Inflammatory macrophage treated with lipopolysaccharide for 1 hour (primary cell): ENCODE measurements around the gene ADORA2A.

Experiments used
- DNase-seq, 2 donors: peaks; one replicate each; pipeline ENCODE4 v3.0.0-alpha.2; 2020 to 2022

ADORA2A gene

DNA sequence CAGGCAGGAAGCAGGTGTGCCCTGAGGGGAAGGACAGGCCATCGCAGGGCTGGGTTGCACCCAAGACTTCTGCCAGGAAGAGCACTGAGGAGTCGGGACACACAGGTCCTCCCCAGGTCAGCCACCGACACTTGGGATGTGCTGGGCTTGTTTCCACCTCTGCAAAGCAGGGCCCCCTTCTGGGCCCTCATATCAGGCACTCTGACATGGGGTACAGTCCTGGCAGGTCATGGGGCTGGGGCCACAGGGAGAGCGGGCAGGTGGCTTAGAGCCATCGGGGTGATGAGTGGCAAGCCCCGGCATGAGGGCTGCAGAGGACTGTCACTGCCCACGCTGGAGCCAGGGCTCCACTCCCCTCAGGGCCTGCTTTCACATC, 7.9 kb upstream of the ADORA2A start:
- DNase-seq, result no peak

DNA sequence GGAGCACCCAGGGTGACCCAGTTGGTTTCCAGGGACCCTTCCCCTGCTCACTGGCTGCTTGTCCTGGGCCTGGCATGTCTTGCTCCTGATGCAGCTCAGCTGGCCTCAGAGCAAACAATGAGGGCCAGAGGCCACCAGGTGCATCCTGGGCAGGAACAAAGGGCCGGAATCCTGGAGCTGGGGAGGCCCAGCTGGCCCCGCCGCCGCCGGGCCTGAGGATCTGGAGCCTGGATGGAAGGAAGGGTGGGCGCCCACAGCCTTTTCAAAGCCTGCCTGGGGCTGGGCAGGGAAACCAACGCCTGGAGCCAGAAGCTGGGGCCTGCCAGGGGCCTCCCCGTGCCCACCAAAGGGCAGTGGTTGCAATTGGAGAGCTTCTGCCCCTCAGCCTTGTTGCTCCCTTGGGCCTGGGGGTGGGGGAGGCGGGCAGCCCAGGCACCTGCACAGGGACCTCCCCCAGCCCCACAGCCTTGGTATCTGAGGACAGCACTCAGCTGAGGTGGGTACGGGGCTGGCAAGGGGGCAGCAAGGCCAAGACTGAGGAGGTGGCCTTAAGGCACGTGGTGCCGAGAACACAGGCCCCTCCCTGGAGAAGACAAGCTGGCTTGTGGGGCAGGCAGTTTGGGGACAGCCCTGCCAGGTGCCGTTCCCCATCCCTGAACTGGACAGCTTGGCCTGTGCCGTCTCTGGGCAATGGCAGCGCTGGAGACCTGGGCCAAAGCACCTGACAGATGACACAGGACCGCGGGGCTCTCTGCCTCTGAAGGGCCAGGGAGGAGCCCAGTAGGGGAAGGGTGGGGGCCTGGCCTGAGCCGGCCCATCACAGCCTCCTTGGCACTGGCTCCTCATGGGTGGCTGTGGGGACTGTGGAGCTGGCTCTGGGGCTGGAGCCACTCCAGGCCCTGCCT, 7.1 kb upstream of the ADORA2A start:
- DNase-seq, result no peak

DNA sequence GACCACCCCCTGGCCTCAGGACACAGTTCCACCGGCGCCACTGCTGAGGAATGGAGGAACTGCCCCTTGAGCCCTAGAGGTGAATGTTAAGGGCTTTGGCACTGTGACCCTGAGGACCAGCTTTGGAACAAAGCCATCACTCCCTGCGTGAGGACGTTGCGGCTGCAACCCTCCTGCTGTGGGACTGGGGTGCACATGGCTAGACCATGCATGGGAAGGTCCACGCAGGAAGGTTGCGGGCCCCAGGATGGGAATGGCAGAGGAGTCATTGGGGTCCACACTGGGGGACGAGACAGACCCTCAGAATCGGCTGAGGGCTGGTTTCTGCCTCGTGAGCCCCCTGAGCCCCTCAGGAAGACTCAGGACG, 6.4 kb upstream of the ADORA2A start:
- DNase-seq, result no peak

DNA sequence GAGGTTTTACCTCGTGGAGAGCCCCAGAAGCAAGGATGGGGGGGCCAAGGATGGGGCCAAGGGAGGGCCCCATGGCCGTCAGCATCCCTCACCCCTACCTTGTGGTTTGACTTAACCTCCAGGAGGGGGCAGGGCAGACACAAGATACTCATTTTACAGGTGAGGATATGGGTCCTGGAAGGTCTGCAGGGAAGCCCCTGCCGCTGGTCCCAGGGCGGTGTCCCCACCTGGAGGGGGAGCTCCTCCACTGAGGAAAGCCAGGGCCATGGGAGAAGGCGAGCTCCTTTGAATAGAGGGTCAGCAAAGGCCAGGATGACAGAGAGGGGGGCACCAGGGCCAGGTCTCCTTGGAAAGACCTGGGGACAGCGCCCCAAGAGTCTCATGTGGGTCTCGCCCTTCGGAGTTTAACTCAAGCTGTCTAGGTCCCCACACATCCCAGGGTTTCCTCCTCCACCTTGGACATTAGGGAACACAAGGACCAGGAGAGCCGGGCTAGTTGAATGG, 5.9 kb upstream of the ADORA2A start:
- no peak for DNase-seq

DNA sequence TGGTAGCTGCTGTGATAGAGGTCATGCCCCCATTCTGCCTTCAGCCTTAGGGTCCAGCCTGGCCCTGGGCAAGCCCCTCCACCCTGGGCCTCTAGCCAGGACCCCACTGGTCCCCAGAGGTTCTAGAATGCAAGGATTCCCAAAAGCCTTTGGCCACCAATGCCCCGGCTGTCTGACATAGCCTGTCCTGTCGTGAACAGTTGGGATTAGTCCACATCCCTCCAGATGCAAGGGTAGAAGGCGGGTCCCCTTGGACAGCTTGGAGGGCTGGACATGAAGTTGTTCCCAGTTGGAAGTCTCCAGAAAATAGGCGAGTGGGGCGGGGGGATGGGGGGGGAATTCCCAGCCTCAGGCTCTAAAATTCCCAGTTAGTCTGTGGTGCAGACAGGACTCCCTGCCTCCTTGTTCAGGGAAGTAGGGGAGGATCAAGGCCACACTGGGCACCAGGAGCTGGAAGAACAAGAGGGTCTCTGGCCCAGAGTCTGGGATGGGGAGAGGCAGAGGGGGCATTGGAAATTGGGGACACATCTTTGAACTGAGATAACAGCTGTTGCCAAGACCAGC, 5.2 kb upstream of the ADORA2A start:
- no peak for DNase-seq

DNA sequence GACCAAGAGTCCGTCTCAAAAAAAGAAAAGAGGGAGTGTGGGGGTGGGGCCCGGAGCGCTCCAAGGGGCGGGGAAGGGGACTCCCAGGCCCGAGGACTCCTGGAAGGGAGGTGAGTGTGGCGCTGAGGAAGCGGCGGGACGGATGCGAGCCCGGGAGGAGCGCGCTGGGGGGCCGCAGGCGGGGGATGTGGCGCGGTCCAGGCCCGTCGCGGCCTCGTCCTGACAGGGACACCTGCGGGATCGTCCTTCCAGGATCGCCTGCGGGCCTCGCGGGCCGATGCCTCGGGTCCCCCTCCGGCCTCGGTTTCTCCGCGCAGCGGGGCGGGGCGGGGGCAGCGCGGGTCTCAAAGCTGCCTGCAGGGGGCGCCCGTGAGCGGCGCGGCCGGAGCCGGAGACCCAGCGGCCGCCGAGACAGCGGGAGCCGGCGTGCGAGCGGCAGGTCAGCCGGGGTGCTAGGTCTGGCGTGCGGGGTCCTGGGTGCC, 3.8 kb upstream of the ADORA2A start:
- peak; percentile 40 to 82 for DNase-seq

DNA sequence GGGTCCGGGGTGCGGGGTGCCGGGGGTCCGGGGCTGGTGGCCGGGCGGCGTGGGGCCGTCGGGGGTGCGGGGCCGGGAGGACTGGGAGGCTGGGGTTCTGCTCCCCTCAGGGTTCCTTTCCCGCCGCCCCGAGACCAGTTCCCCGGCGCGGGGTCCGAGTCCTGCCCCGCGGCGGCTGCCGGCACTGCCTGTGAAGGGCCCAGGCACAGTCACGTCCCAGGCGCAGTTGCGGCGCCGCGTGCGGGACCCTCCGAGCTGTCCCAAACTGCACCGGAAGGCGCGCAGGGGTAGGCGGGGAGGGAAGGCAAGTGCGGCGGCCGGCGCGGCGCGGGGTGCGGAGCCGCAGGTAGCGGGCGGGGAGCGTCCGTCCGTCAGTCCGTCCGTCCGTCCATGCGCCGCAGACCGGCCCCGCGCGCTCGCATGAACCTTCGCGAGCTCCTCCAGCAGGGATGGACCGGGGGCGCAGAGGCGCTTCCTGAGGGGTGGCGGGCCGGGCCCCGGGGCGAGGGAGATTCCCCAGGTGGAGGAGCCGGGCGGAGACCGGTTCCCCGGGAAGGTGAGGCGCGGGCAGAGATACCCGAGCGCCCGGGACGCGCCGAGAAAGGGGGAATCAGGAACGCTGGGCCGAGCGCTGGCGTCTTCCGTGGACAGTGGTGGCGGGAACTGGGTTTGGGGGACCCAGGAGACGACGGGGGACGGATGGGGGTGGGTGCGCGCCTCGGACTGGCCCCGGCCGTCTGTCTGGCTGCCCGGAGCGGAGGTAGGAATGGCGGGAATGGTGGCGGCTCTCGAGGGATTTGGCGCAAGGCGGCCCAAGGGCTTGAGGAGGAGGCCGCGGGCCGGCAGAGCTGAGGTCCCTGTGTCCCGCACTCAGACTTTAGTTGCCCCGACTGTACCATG, 3.1 kb upstream of the ADORA2A start:
- no peak for DNase-seq

DNA sequence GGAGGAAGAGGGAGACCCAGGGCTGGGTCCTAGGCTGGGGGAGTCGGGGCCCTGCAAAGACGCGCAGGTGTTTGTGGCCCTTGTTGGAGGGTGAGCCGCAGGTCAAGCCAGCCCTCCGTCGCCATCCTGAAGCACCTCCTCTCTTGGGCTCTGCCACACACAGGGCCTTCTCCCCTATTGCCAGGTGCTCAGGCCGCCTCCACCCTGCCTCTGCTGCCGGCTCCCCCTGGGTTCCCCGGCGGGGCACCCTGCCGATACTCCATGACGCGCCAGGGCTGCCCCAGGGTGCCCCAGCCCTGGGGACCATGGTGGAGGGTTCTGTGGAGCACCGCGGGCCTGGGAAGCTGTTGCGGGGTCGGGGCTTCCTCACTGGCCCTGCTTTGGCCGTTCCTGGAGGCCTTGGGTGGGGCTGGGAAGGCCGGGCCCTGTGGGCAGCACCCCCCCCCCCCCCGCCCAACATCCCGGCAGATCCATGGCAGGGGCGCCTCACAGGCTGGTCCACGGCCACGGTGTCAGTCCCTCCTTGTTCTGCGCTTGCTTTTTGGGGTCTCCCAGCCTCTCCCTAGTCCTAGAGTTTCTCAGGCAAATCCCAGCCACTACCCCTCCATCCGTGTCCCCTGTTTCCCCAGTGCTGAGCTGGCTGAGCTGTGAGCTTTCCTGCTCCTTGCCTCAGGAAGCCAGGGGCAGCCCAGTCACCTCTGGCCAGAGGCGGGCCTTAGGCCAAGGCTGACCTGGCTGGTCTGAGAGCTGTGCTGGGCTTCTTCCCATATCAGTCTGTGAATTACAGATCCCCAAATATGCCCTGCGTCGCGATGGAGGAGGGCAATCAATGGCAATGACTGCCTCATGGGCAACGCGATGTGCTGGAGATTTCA, 2.3 kb upstream of the ADORA2A start:
- DNase-seq, result no peak

DNA sequence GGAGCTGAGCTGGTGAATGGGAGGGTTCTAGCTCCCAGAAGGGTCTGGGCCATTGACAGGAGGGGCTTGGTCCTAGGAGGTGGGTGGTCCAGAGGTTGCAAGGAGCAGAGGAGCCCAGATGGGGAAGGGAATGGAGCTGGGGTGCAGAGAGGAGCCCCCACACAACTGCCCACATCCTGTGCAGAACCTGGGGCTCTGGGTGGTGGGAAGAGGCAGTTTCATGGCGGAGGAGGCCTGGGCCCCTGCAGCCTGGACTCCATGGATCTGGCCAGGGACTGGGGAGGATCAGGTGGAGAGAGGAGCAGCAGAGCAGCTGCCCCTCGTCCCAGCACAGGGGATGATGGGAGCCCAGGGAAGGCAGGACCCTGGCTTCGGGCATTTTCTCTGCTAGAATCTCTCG, 963 bp upstream of the ADORA2A start:
- no peak for DNase-seq

DNA sequence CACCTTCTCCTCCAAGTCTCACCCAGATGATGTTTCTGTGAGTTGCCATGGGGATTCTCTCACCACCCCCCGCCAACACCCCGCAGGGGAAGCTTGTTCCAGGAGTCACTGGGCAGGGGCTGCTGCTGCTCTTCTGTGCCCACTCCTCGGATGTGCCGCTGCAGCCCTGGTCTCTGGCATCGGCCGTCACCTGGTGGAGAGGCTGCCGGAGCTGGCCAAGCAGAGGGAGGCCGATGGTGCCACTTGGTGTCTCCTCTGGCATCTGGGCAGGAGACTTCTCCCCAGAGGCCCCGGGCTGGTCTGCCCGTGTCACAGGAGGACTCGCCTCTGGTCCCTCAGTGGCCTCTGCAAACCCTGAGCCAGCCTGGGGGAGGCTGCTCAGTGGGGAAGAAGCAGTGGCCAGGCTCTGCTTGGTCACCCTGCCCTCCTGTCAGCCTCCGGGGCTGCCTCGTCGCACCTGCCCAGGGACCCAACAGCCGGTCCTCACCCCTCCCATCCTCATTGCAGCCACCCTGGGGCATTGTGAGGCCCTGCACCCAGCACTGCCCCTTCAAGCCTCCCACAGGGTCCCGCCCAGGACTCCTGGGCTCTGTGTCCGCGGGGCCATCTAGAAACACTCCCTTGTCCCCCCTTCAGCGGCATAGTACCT, 424 bp upstream of the ADORA2A start:
- no peak for DNase-seq

DNA sequence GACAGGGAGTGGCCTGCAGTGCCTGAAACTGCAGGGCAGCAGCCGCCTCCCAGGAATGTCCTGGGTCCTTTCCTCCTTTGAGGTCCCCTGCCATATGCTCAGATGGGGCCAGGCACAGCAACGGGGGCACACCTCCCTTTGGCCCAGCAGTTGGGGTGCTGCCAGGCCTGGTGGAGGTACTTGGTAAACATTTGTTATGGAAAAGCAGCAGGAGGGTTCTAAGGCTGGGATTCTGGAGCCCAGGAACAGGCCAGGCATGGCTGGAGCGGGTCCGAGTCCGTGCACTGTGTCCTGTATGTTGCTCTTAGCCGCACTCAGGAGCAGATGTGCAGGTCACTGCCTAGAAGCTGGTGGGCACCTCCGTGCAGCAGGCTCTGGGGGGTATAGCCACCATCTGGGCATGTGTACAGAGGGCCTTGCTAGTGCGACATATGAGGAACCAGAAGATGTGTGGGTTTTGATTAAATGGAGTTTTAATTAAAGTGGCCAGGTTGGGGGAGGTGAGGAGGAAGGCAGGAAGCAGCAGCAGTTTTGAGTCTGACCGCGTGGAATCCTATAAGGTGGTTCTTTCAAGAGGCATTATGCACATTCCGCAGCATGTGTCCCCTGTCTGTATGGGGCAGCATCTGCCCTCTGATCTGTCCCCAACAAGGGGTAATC, 1.5 kb downstream of the ADORA2A start:
- DNase-seq, result no peak

DNA sequence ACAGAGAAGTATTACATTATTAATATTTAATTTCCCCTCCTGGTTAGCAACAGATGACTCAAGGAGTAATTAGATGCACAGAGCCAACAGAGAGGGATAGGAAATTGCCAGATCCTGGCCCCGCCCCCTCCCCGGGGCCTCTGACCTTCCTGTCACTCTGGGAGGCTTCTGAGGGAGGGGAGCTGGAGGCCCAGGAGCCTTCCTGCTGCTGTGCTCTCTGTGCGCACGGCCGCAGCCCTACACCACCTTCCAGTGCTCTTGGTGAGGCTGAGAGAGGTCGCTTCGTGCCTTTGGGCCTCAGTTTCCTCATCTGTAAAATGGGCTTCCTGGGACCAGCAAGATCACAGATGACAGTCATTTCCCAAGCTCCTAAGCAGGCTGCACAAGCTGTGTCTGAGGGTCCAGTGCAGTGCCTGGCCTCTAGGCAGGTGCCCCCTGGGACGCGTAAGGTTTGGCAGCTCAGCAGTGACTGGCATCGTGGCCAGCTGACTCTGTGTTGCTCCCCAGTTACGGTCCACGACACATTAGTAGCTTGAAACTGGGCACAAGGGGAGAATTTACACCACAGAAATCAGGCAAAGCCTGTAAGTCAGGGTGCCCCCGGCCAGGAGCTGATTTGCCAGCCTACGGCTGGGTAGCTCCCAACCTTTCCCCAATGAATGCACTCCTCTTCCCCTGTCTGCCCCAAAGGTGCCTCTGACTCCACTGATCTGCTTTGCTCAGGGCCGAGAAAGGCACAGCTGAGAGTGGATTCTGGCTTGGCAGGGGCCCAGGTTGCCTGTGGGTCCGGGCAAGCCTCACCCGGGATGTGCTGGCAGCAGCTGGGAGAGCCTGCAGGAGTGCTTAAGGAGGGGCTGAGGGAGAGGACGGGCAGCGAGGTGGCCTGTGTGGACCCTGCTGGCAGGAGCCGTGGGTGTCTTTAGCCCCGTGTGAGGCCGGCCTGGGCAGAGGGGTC, 2.3 kb downstream of the ADORA2A start:
- peak; percentile 29 to 55 for DNase-seq

DNA sequence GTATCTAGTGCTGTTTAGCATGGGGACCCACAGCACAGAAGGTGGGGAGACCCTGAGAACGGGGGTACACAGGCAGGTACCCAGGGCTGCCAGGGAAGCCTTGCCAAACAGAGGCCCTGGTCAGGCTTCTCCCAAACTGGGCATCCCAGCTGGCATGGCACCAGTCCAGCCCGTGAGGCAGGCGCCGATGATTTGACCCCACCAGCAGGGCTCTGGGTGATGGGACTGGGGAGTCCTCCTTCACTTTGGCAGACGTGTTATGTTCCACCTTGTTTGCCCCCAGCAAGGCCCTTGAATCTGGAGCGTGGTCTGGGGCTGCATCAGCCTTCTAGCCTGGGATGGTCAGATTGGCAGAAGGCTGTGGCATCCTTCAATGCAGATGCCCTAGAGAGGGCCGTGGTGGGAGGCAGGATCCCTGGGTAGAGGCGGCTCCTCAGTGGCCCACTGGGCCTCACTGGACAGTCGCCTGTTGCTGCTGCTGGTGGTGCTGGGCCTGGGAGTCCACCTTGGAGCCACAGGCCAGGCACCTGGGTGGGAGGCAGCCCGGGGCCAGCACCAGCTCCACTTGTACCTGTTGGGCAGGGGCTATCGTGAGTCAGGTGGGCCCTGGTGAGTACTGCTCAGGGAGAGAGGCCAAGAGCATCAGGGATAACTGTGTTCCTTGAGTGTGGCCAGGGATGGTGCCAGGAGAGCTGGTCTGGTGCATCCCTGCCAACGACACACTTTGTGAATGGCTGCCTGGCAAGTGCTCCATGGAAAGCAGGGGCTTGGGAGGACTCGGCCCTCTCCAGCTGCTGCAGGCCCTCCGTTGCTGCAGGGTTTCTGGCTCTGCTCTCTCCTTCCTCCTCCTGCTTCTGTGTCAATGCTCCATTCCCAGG, 3.3 kb downstream of the ADORA2A start:
- DNase-seq, result no peak

DNA sequence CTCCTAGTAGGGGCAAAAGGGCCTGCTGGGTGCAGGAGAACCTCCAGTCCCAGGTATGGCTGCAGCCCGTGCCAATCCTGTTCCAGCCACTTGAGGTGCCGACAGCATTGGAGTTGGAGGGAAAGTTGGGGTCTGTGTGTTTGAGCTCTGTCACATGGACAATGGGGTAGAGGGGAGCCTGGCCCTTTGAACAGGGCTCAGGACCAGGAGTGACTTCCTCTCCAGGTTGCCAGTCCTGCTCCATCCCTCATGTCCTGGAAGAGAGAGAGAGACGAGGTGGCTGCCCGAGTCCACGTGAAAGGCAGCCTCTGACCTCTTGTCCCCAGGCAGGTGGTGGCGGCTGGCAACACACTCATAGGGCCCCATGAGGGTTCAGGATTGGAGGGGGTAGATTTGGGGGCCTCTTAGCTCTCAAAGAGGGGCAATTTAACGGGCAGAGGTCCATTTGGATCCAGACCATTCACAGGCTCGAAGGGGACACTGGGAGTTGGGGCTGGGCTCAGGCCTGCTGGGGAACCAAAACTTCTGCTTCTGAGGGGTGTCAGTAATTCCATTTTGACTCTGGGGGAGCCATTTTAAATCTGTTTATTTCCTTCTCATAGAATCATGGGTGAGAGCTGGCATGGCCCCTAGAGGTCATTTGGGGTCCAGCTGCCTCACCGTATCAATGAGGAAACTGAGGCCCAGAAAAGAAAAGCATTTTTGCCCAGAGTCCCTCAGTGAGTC, 4.1 kb downstream of the ADORA2A start:
- no peak for DNase-seq

DNA sequence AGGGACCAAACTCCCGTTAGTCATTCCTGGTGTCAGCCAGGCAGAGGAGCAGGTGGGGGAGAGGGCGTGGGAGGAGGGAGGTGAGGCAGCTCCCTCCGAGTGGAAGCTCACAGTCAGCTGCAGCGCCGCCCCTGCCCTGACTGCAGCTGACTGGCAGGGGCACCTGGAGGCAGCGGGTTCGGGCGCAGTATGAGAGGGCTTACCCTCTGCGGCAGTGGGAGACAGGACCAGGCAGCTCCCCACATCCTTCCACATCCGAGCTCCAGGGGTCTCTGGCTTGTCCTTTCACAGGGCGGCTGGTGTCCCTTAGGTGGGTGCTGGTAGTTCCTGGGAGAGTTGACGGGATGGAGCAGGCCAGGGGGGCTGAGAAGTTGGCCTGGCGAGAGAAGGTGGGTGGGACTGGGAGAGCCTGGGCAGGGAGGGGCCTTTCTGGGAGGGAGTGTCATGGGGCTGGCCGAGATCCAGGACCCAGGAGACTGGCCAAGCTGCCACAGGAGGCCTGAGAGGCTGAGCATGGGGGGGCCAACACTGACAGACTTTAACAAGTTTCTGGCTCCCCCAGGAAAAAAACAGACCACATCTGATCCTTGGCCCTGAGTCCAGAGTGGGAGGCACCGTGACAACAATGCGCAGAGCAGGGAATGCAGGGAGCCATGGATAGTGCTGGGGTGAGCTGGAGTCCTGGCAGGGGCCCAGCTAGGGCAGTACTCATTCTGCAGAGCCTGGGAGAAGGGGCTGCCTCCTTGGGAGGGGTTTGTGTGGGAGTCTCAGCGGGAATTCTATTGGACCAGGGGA, 4.9 kb downstream of the ADORA2A start:
- no peak for DNase-seq

DNA sequence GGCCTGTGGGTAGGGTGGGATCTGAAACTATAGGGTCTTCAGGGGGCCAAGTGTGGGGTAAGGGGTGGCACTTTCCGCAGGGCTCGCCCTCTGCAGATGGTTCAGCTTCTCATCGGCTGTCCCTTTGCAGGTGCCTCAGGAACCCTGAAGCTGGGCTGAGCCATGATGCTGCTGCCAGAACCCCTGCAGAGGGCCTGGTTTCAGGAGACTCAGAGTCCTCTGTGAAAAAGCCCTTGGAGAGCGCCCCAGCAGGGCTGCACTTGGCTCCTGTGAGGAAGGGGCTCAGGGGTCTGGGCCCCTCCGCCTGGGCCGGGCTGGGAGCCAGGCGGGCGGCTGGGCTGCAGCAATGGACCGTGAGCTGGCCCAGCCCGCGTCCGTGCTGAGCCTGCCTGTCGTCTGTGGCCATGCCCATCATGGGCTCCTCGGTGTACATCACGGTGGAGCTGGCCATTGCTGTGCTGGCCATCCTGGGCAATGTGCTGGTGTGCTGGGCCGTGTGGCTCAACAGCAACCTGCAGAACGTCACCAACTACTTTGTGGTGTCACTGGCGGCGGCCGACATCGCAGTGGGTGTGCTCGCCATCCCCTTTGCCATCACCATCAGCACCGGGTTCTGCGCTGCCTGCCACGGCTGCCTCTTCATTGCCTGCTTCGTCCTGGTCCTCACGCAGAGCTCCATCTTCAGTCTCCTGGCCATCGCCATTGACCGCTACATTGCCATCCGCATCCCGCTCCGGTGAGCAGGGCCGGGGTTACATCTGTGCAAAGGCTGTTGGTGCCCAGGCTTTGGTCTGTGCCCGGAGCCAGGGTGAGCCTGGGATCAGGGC, 5.8 kb downstream of the ADORA2A start:
- no peak for DNase-seq
